ENCODE measurements around the gene PSME1. TPM values are rescaled to one million over a fixed set of nuclear protein-coding genes. Genes with fewer than 3 reads are reported as not detected.
A peak's percentile ranks its signal among the peaks of the same experiment; 100 is the strongest.

Gene PSME1
- total and polyA plus RNA-seq, 2 of the 13 experiments (the other 11 are each of a cell fraction or from before 2014, with no cell fraction given): 159 to 608 TPM

- TF ChIP-seq ZBTB40 (IDR thresholded peaks at IDR 0.05) (no peak), ZBTB40 (CRISPR knock-in tag; IDR thresholded peaks at IDR 0.05) (peak; percentile 53; the same call in 1 of the 2 replicates), ZNF619 (CRISPR knock-in tag; IDR thresholded peaks at IDR 0.05) (peak; percentile 97), ZFY (CRISPR knock-in tag; IDR thresholded peaks at IDR 0.05) (peak; percentile 83), ZNF432 (CRISPR knock-in tag; IDR thresholded peaks at IDR 0.05; ENCODE audit: borderline replicate concordance) (no peak), HNF1A (IDR thresholded peaks at IDR 0.05; ENCODE audit: low read depth) (peak; percentile 74; the same call in 1 of the 2 replicates), HNF1A (CRISPR knock-in tag; IDR thresholded peaks at IDR 0.05; ENCODE audit: borderline replicate concordance) (peak; percentile 94; the same call in 1 of the 2 replicates), IRF1 (CRISPR knock-in tag; IDR thresholded peaks at IDR 0.05; ENCODE audit: low read depth) (no peak), SMARCE1 (IDR thresholded peaks at IDR 0.05; ENCODE audit: borderline replicate concordance) (no peak), FOXM1 (CRISPR knock-in tag; IDR thresholded peaks at IDR 0.05) (no peak), ZNF296 (CRISPR knock-in tag; conservative IDR thresholded peaks at IDR 0.05) (no peak), STAT5B (CRISPR knock-in tag; IDR thresholded peaks at IDR 0.05) (peak; percentile 94), NFKB2 (CRISPR knock-in tag; IDR thresholded peaks at IDR 0.05; ENCODE audit: borderline replicate concordance) (peak; percentile 97), ZSCAN22 (CRISPR knock-in tag; IDR thresholded peaks at IDR 0.05) (peak; percentile 91)
These were observed 25.1 kb downstream of the PSME1 start, which contains the start of gene IRF9 (continued) for GRCh38 chr14:24160850-24161804.

All from HepG2 (cell line).